Natural killer cell (primary cell): ENCODE measurements around the gene FHL2. TPM values are rescaled to one million over a fixed set of nuclear protein-coding genes. Genes with fewer than 3 reads are reported as not detected.

Experiments used
- ATAC-seq, 3 donors: fragments of 150-1000 bp in 2 of 3; fragments of 200-7000 bp in 1 of 3; cut with Tn5 transposase; 1 replicate in 1 of 3; 2 replicates in 2 of 3; pipeline ENCODE4 v1.10.0; 2021; ENCODE audit warnings: mild to moderate bottlenecking in 2 of 3, moderate library complexity in 2 of 3
- DNase-seq, 2 donors: peaks; one replicate each; pipeline versions ENCODE4 v3.0.0 to v3.0.0-alpha.2; 2013 to 2021; ENCODE audit warnings: mixed read lengths in 1 of 2
- H3K27ac ChIP-seq: one replicate; pipeline ENCODE4 v1.5.1; 2013; ENCODE audit warnings: mild to moderate bottlenecking, low read length
- H3K27me3 ChIP-seq: one replicate; pipeline ENCODE4 v1.6.1; 2013; ENCODE audit warnings: low read length; ENCODE audit not compliant: control insufficient read depth, insufficient read depth
- H3K36me3 ChIP-seq: one replicate; pipeline ENCODE4 v1.6.1; 2013; ENCODE audit warnings: low read length; ENCODE audit not compliant: control insufficient read depth, insufficient read depth
- H3K4me1 ChIP-seq: one replicate; pipeline ENCODE4 v1.6.1; 2013; ENCODE audit warnings: low read length; ENCODE audit not compliant: control insufficient read depth, insufficient read depth
- H3K4me3 ChIP-seq: one replicate; pipeline ENCODE4 v1.5.1; 2013; ENCODE audit warnings: low read length
- H3K9me3 ChIP-seq: one replicate; pipeline ENCODE4 v1.6.1; 2013; ENCODE audit warnings: low read length; ENCODE audit not compliant: control insufficient read depth, insufficient read depth
- H3K27ac Mint-ChIP-seq, 2 donors: one replicate each; pipeline ENCODE4 v1.8.0; 2022; ENCODE audit warnings: mild to moderate bottlenecking in 2 of 2, mixed read lengths in 2 of 2, moderate library complexity in 1 of 2
- H3K27me3 Mint-ChIP-seq, 2 donors: one replicate each; pipeline ENCODE4 v1.8.0; 2022; ENCODE audit warnings: low read depth in 2 of 2, mixed read lengths in 2 of 2
- H3K36me3 Mint-ChIP-seq: one replicate; pipeline ENCODE4 v1.8.0; 2022; ENCODE audit warnings: mixed read lengths
- H3K4me1 Mint-ChIP-seq, 2 donors: one replicate each; pipeline ENCODE4 v1.8.0; 2022; ENCODE audit warnings: mixed read lengths in 2 of 2
- H3K4me3 Mint-ChIP-seq: one replicate; pipeline ENCODE4 v1.8.0; 2022; ENCODE audit warnings: mild to moderate bottlenecking, moderate library complexity, mixed read lengths
- H3K9me3 Mint-ChIP-seq, 2 donors: one replicate each; pipeline ENCODE4 v1.8.0; 2022; ENCODE audit warnings: mixed read lengths in 2 of 2
- CTCF ChIP-seq: fragments of 200-600 bp; IDR thresholded peaks from one replicate; pipeline ENCODE4 v1.8.0; 2022; ENCODE audit warnings: antibody characterized with exemption
- WGBS: methylation state at CpG from one replicate; pipeline ENCODE4 v1.1.7; 2013; ENCODE audit warnings: missing lambda C conversion rate; ENCODE audit not compliant: insufficient coverage; 5-methylcytosine and 5-hydroxymethylcytosine counted together
- intact Hi-C: fragments of 100-400 bp; cut with micrococcal nuclease; formaldehyde crosslinking; loops from one replicate; pipeline ENCODE4 v1.14.2; 2022
- total RNA-seq, 4 donors: library from RNA; stranded (reverse); fragments of 120-200 nt in 1 of 4; gene quantifications; one replicate each; pipeline versions ENCODE4 v1.2.3 to v1.2.4, GENCODE V29; 2013 to 2022

FHL2 gene
- total RNA-seq, 3 donors from 2014 or later (not counting 1 experiment from before 2014, with no cell fraction given) = 0.26 to 1.3 (median 0.84) TPM

GRCh38 chr2:105315314-105315713, 83.5 kb downstream of the FHL2 start:
- no peaks in the 10 kb centered on the region for H3K27me3 ChIP-seq
- H3K9me3 ChIP-seq = no peaks in the 10 kb centered on the region
- H3K27ac Mint-ChIP-seq = no peak overlapping the region
- ATAC-seq (no peak), DNase-seq (no peak)
- no peak overlapping the region for H3K4me3 ChIP-seq
- H3K27me3 Mint-ChIP-seq = no peaks in the 10 kb centered on the region
- 60% methylated on average over 1 of the region's 3 CpGs for WGBS
- H3K36me3 ChIP-seq = no peaks in the 10 kb centered on the region
- H3K4me3 Mint-ChIP-seq = no peak overlapping the region
- H3K4me1 ChIP-seq = no peaks in the 10 kb centered on the region
- H3K36me3 Mint-ChIP-seq = no peaks in the 10 kb centered on the region
- no peak for TF ChIP-seq CTCF
- no peaks in the 10 kb centered on the region for H3K9me3 Mint-ChIP-seq
- intact Hi-C loops = no loop called here
- H3K27ac ChIP-seq = no peak overlapping the region
- H3K4me1 Mint-ChIP-seq = peaks cover 14 to 29% of the 10 kb centered on the region in 2 donors

GRCh38 chr2:105313877-105314276, 85.0 kb downstream of the FHL2 start:
- Mint-ChIP-seq H3K27ac (no peak overlapping the region), H3K27me3 (no peaks in the 10 kb centered on the region), H3K36me3 (no peaks in the 10 kb centered on the region), H3K9me3 (no peaks in the 10 kb centered on the region), H3K4me3 (no peak overlapping the region), H3K4me1 (peaks cover 13 to 29% of the 10 kb centered on the region in 2 donors)
- no peak for TF ChIP-seq CTCF
- no peak overlapping the region for H3K27ac ChIP-seq
- no peaks in the 10 kb centered on the region for H3K27me3 ChIP-seq
- H3K4me1 ChIP-seq = no peaks in the 10 kb centered on the region
- ATAC-seq (no peak), DNase-seq (no peak)
- no peaks in the 10 kb centered on the region for H3K9me3 ChIP-seq
- intact Hi-C loops = no loop called here
- no peaks in the 10 kb centered on the region for H3K36me3 ChIP-seq
- no peak overlapping the region for H3K4me3 ChIP-seq

Other genes starting within 250 kb of the FHL2 start
- gene GPR45, start 157.3 kb downstream of the FHL2 start, total RNA-seq = not detected
- 10 to 100 TPM; 22.7 to 31.8 (median 27.7) TPM for gene TGFBRAP1, start 69.3 kb downstream of the FHL2 start, total RNA-seq
- gene C2orf49, start 61.5 kb downstream of the FHL2 start, total RNA-seq = 10 to 100 TPM; 19.4 to 23.5 (median 23.2) TPM